ENCODE data around the gene LEPROT.

DNA sequence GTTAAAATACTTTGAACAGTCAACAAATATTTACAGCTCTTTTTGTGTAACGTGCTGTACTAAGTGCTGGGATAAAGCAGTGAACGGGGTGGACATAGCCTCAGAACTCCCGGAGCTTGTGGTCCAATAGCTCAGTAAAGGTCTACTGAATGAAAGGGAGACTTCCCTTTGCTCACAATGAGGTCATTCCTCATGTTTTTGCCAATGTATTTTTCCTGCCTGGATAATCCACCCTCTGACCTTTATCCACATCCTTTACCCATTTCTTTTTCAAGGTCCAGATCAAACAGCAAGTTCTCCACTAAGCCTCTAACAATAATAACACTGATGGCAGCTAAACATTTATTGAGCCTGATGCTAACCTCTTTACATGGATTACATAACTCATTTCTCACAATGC, 55.9 kb downstream of the LEPROT start:
- TF ChIP-seq EP300 (conservative IDR thresholded peaks at IDR 0.05; ENCODE audit: poor library complexity, severe bottlenecking) (no peak), EZH2 (IDR thresholded peaks at IDR 0.05; ENCODE audit: borderline replicate concordance, insufficient read depth, low read length, poor library complexity, severe bottlenecking) (no peak), TAF1 (IDR thresholded peaks at IDR 0.05; ENCODE audit: low read depth) (no peak), POLR2AphosphoS5 (IDR thresholded peaks at IDR 0.05) (no peak), RAD21 (conservative IDR thresholded peaks at IDR 0.05) (no peak)
- TF ChIP-seq, protein P1, sequence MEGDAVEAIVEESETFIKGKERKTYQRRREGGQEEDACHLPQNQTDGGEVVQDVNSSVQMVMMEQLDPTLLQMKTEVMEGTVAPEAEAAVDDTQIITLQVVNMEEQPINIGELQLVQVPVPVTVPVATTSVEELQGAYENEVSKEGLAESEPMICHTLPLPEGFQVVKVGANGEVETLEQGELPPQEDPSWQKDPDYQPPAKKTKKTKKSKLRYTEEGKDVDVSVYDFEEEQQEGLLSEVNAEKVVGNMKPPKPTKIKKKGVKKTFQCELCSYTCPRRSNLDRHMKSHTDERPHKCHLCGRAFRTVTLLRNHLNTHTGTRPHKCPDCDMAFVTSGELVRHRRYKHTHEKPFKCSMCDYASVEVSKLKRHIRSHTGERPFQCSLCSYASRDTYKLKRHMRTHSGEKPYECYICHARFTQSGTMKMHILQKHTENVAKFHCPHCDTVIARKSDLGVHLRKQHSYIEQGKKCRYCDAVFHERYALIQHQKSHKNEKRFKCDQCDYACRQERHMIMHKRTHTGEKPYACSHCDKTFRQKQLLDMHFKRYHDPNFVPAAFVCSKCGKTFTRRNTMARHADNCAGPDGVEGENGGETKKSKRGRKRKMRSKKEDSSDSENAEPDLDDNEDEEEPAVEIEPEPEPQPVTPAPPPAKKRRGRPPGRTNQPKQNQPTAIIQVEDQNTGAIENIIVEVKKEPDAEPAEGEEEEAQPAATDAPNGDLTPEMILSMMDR (IDR thresholded peaks at IDR 0.05; ENCODE audit: poor library complexity, severe bottlenecking): no peak
- TF ChIP-seq, protein P2, sequence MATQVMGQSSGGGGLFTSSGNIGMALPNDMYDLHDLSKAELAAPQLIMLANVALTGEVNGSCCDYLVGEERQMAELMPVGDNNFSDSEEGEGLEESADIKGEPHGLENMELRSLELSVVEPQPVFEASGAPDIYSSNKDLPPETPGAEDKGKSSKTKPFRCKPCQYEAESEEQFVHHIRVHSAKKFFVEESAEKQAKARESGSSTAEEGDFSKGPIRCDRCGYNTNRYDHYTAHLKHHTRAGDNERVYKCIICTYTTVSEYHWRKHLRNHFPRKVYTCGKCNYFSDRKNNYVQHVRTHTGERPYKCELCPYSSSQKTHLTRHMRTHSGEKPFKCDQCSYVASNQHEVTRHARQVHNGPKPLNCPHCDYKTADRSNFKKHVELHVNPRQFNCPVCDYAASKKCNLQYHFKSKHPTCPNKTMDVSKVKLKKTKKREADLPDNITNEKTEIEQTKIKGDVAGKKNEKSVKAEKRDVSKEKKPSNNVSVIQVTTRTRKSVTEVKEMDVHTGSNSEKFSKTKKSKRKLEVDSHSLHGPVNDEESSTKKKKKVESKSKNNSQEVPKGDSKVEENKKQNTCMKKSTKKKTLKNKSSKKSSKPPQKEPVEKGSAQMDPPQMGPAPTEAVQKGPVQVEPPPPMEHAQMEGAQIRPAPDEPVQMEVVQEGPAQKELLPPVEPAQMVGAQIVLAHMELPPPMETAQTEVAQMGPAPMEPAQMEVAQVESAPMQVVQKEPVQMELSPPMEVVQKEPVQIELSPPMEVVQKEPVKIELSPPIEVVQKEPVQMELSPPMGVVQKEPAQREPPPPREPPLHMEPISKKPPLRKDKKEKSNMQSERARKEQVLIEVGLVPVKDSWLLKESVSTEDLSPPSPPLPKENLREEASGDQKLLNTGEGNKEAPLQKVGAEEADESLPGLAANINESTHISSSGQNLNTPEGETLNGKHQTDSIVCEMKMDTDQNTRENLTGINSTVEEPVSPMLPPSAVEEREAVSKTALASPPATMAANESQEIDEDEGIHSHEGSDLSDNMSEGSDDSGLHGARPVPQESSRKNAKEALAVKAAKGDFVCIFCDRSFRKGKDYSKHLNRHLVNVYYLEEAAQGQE (IDR thresholded peaks at IDR 0.05; ENCODE audit: borderline replicate concordance): no peak

All from neural cell (in vitro differentiated cells).